Measurements from ENCODE around the gene AP5S1. TPM values are rescaled to one million over a fixed set of nuclear protein-coding genes. Genes with fewer than 3 reads are reported as not detected.
A peak's percentile ranks its signal among the peaks of the same experiment; 100 is the strongest.

AP5S1 gene
- total and polyA plus RNA-seq, 9 of the 15 experiments (the other 6 are each of a cell fraction or from before 2014, with no cell fraction given), result 2.6 to 8.8 (median 4.4) TPM

DNA sequence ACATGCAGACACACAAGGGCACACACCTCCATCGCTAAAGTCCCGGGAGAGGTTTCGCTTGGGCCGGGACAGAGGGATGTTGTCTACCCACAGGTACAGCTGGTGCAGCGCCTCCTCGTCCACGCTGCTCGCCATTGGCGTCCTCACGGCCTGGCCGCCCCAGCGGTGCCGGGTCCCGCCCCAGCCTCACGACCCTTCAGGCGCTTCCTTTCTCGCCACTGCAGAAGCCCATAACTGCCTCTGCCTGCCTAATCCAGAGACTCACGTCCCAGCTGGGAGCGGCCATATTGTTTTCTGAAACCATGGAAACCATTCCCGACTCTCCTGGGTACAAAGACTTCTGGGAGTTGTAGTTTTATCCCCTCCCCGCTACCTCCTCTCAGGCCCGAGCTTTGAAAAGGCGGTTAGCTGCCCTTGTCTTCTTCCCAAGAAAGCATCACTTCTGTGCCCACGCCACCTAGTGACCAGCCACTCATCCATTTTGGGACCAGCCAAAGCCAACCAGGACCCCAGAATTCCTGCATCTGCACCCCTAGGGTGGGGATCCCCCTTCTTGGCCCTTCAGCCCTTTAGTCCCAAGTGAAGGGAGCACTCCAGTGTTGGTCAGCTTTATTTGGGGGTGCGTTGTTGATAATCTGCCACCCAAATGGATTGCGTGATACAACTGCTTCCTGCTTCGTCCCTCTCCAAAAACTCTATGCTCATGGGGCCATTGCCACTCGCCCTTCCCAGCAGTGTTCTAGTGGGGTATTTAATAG, 39.0 kb upstream of the AP5S1 start, which contains the start of gene SPEF1 (continued):
- TF ChIP-seq, protein P1, sequence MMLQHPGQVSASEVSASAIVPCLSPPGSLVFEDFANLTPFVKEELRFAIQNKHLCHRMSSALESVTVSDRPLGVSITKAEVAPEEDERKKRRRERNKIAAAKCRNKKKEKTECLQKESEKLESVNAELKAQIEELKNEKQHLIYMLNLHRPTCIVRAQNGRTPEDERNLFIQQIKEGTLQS (IDR thresholded peaks at IDR 0.05), result no peak
- TF ChIP-seq, protein P1 (CRISPR knock-in tag; conservative IDR thresholded peaks at IDR 0.05), result no peak
- TF ChIP-seq RHOXF2B (CRISPR knock-in tag; conservative IDR thresholded peaks at IDR 0.05) (no peak), NFE2L1 (tag; IDR thresholded peaks at IDR 0.05; ENCODE audit: borderline replicate concordance, low read depth) (no peak), ESRRA (IDR thresholded peaks at IDR 0.05; ENCODE audit: borderline replicate concordance, low read depth) (no peak), JUND (IDR thresholded peaks at IDR 0.05; ENCODE audit: borderline replicate concordance, low read depth, low read length) (peak; percentile 15; the same call in 1 of the 2 replicates), JUND (tag; IDR thresholded peaks at IDR 0.05; ENCODE audit: borderline replicate concordance, low read depth, low read length) (no peak), SNRNP70 (optimal IDR thresholded peaks at IDR 0.05; ENCODE audit: low read depth, low read length) (no peak), RFX7 (CRISPR knock-in tag; IDR thresholded peaks at IDR 0.05) (no peak), PHB2 (IDR thresholded peaks at IDR 0.05; ENCODE audit: low read depth) (no peak), ZKSCAN3 (CRISPR knock-in tag; IDR thresholded peaks at IDR 0.05) (no peak), POU5F1 (IDR thresholded peaks at IDR 0.05; ENCODE audit: borderline replicate concordance, low read depth, low read length, partially characterized antibody) (no peak)
- TF ChIP-seq, protein P2, sequence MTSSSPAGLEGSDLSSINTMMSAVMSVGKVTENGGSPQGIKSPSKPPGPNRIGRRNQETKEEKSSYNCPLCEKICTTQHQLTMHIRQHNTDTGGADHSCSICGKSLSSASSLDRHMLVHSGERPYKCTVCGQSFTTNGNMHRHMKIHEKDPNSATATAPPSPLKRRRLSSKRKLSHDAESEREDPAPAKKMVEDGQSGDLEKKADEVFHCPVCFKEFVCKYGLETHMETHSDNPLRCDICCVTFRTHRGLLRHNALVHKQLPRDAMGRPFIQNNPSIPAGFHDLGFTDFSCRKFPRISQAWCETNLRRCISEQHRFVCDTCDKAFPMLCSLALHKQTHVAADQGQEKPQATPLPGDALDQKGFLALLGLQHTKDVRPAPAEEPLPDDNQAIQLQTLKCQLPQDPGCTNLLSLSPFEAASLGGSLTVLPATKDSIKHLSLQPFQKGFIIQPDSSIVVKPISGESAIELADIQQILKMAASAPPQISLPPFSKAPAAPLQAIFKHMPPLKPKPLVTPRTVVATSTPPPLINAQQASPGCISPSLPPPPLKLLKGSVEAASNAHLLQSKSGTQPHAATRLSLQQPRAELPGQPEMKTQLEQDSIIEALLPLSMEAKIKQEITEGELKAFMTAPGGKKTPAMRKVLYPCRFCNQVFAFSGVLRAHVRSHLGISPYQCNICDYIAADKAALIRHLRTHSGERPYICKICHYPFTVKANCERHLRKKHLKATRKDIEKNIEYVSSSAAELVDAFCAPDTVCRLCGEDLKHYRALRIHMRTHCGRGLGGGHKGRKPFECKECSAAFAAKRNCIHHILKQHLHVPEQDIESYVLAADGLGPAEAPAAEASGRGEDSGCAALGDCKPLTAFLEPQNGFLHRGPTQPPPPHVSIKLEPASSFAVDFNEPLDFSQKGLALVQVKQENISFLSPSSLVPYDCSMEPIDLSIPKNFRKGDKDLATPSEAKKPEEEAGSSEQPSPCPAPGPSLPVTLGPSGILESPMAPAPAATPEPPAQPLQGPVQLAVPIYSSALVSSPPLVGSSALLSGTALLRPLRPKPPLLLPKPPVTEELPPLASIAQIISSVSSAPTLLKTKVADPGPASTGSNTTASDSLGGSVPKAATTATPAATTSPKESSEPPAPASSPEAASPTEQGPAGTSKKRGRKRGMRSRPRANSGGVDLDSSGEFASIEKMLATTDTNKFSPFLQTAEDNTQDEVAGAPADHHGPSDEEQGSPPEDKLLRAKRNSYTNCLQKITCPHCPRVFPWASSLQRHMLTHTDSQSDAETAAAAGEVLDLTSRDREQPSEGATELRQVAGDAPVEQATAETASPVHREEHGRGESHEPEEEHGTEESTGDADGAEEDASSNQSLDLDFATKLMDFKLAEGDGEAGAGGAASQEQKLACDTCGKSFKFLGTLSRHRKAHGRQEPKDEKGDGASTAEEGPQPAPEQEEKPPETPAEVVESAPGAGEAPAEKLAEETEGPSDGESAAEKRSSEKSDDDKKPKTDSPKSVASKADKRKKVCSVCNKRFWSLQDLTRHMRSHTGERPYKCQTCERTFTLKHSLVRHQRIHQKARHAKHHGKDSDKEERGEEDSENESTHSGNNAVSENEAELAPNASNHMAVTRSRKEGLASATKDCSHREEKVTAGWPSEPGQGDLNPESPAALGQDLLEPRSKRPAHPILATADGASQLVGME (CRISPR knock-in tag; IDR thresholded peaks at IDR 0.05), result no peak
- TF ChIP-seq, protein P3, sequence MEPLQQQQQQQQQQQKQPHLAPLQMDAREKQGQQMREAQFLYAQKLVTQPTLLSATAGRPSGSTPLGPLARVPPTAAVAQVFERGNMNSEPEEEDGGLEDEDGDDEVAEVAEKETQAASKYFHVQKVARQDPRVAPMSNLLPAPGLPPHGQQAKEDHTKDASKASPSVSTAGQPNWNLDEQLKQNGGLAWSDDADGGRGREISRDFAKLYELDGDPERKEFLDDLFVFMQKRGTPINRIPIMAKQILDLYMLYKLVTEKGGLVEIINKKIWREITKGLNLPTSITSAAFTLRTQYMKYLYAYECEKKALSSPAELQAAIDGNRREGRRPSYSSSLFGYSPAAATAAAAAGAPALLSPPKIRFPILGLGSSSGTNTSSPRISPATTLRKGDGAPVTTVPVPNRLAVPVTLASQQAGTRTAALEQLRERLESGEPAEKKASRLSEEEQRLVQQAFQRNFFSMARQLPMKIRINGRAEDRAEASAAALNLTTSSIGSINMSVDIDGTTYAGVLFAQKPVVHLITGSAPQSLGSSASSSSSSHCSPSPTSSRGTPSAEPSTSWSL (CRISPR knock-in tag; IDR thresholded peaks at IDR 0.05; ENCODE audit: borderline replicate concordance), result no peak
- TF ChIP-seq, protein P4, sequence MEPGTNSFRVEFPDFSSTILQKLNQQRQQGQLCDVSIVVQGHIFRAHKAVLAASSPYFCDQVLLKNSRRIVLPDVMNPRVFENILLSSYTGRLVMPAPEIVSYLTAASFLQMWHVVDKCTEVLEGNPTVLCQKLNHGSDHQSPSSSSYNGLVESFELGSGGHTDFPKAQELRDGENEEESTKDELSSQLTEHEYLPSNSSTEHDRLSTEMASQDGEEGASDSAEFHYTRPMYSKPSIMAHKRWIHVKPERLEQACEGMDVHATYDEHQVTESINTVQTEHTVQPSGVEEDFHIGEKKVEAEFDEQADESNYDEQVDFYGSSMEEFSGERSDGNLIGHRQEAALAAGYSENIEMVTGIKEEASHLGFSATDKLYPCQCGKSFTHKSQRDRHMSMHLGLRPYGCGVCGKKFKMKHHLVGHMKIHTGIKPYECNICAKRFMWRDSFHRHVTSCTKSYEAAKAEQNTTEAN (CRISPR knock-in tag; IDR thresholded peaks at IDR 0.05), result no peak

Data from K562 (cell line).